Colonic mucosa (tissue), 4 donors: ENCODE measurements around the gene PSMC5. TPM values are rescaled to one million over a fixed set of nuclear protein-coding genes. Genes with fewer than 3 reads are reported as not detected.

ENCODE experiments used
- DNase-seq: peaks from one replicate; pipeline ENCODE4 v3.0.0-alpha.2; 2020
- H3K27ac ChIP-seq: fragments of 200-600 bp; one replicate; pipeline ENCODE4 v1.8.0; 2021
- H3K27me3 ChIP-seq: fragments of 200-600 bp; one replicate; pipeline ENCODE4 v1.8.0; 2021
- H3K36me3 ChIP-seq: fragments of 200-600 bp; one replicate; pipeline ENCODE4 v1.8.0; 2021
- H3K4me1 ChIP-seq: fragments of 200-600 bp; one replicate; pipeline ENCODE4 v1.8.0; 2021; ENCODE audit warnings: mild to moderate bottlenecking
- H3K4me3 ChIP-seq: fragments of 200-600 bp; one replicate; pipeline ENCODE4 v1.8.0; 2021
- H3K9ac ChIP-seq, 2 donors: one replicate each; pipeline ENCODE4 v1.7.0; 2013; ENCODE audit warnings: control low read depth in 2 of 2, low read depth in 2 of 2, low read length in 2 of 2
- H3K9me3 ChIP-seq: fragments of 200-600 bp; one replicate; pipeline ENCODE4 v1.8.0; 2021
- intact Hi-C: fragments of 100-400 bp; cut with DNase I; formaldehyde crosslinking; loops from one replicate; pipeline ENCODE4 v1.14.1; 2022
- total RNA-seq, 2 donors: library from RNA; stranded (reverse); fragmentation: NEBNext Ultra II Directional in 1 of 2; extraction: Animal tissue kit (Norgen Biotek cat#: 25700) in 1 of 2; gene quantifications; one replicate each; pipeline ENCODE4 v1.2.1, GENCODE V29; 2021
- TF ChIP-seq, protein P1 (sequence below): fragments of 200-600 bp; IDR thresholded peaks from one replicate; pipeline ENCODE4 v1.8.0; 2022; ENCODE audit warnings: antibody characterized with exemption, mild to moderate bottlenecking
- donor health status: healthy.
- donor health status: DM: no; HTN: no; CAD: no.
- donor health status: DM: no; HTN: no; CAD: no.

The PSMC5 gene
- total RNA-seq, 2 donors from 2014 or later: 86.1 to 138 TPM

DNA sequence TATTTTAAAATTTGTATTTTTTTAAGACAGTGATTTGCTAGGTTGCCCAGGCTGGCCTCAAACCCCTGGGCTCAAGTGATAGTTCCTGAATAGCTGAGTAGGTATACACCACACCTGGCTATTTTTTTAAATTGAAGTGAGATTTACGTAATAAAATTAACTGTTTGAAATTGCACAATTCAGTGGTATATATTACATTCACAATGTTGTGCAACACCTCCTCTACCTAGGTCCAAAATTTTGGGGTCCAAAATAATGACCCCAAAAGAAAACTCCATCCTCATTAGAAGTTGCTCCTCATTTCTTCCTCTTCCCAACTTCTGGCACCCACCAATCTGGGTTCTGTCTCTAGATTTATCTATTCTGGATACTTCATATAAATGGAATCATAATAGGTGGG, 18.3 kb downstream of the PSMC5 start:
- H3K27ac ChIP-seq: no peak overlapping the region
- H3K4me1 ChIP-seq: peaks cover 9% of the 10 kb centered on the region
- H3K4me3 ChIP-seq: no peak overlapping the region
- intact Hi-C loops: no loop called here
- H3K9me3 ChIP-seq: no peaks in the 10 kb centered on the region
- no peaks in the 10 kb centered on the region for H3K27me3 ChIP-seq
- H3K36me3 ChIP-seq: no peaks in the 10 kb centered on the region
- no peak for DNase-seq
- TF ChIP-seq, protein P1, sequence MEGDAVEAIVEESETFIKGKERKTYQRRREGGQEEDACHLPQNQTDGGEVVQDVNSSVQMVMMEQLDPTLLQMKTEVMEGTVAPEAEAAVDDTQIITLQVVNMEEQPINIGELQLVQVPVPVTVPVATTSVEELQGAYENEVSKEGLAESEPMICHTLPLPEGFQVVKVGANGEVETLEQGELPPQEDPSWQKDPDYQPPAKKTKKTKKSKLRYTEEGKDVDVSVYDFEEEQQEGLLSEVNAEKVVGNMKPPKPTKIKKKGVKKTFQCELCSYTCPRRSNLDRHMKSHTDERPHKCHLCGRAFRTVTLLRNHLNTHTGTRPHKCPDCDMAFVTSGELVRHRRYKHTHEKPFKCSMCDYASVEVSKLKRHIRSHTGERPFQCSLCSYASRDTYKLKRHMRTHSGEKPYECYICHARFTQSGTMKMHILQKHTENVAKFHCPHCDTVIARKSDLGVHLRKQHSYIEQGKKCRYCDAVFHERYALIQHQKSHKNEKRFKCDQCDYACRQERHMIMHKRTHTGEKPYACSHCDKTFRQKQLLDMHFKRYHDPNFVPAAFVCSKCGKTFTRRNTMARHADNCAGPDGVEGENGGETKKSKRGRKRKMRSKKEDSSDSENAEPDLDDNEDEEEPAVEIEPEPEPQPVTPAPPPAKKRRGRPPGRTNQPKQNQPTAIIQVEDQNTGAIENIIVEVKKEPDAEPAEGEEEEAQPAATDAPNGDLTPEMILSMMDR: no peak
- H3K9ac ChIP-seq: no peak overlapping the region

DNA sequence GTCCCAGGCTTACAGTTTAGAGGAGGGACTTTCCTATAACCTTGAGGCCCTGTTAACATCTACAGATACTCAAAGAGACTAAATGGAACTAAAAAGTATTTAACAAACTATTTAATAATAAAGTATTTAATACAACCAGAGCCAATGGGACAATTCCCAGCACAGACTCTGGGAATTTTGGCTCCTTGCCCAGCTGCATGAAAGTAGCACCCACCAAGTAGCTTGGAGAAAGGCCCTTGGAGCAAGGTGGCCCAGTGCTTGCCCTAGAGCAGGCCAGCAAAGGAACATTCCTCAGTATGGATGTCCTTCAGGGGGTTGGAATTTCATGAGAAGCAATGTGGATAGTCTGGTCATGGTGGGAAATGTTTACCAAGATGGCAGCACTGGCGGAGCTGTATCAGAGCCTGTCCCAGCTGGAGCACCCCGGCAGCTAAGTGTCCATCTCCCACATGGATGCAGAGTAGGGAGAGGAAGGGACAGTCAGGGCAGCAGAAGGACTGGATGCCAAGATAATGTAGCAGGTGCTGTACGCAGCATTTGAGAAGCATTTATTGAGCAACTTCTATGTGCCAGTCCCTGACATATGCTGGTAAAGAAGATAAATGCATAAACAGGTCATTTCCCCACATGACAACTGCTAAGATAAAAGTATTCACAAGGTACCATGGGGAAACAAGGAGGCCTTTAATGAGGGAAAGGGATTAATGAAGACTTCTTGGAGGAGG, 20.5 kb downstream of the PSMC5 start:
- Histone ChIP-seq H3K9me3 (no peaks in the 10 kb centered on the region), H3K9ac (no peak overlapping the region), H3K4me1 (no peaks in the 10 kb centered on the region), H3K4me3 (no peak overlapping the region), H3K36me3 (no peaks in the 10 kb centered on the region), H3K27me3 (no peaks in the 10 kb centered on the region), H3K27ac (no peak overlapping the region)
- TF ChIP-seq, protein P1: no peak
- DNase-seq: no peak
- intact Hi-C loops: no loop called here

GRCh38 chr17:63848834-63849689, 21.8 kb downstream of the PSMC5 start:
- Histone ChIP-seq H3K9ac (peak overlapping the region in 1 of 2 donors; percentile 58), H3K9me3 (no peaks in the 10 kb centered on the region), H3K36me3 (no peaks in the 10 kb centered on the region), H3K4me3 (peak overlapping the region; percentile 5), H3K4me1 (no peaks in the 10 kb centered on the region), H3K27me3 (no peaks in the 10 kb centered on the region), H3K27ac (no peak overlapping the region)
- peak; percentile 90 for DNase-seq
- intact Hi-C loops: no loop called here
- TF ChIP-seq, protein P1: peak; percentile 33

- no peaks in the 10 kb centered on the region for H3K36me3 ChIP-seq
- no peaks in the 10 kb centered on the region for H3K9me3 ChIP-seq
- no peak overlapping the region for H3K4me3 ChIP-seq
- intact Hi-C loops: no loop called here
- H3K27me3 ChIP-seq: no peaks in the 10 kb centered on the region
- DNase-seq: no peak
- no peak overlapping the region for H3K27ac ChIP-seq
- no peaks in the 10 kb centered on the region for H3K4me1 ChIP-seq
- H3K9ac ChIP-seq: no peak overlapping the region
- TF ChIP-seq, protein P1: no peak
Observed at GRCh38 chr17:63850401-63850800, 23.2 kb downstream of the PSMC5 start.

- Histone ChIP-seq H3K4me3 (no peak overlapping the region), H3K27ac (no peak overlapping the region), H3K9ac (no peak overlapping the region), H3K4me1 (no peaks in the 10 kb centered on the region), H3K9me3 (no peaks in the 10 kb centered on the region), H3K36me3 (no peaks in the 10 kb centered on the region), H3K27me3 (no peaks in the 10 kb centered on the region)
- intact Hi-C loops: no loop called here
- no peak for DNase-seq
- TF ChIP-seq, protein P1: no peak
Observed at GRCh38 chr17:63853260-63853659, 26.0 kb downstream of the PSMC5 start.
